Stimulated activated naive CD8-positive, alpha-beta T cell treated with anti-CD3 and anti-CD28 coated beads, Interleukin-15, Interleukin-2, amounts not matched to agents 100 U/mL and 50 U/mL, for 24 hours (primary cell): ENCODE results near the gene LARGE2.
"Not testable (repeated sequence)": the region's sequence is repeated elsewhere in the genome, so short reads cannot be mapped to it uniquely, and the experiment has no call there.

Source experiments
- ATAC-seq: fragments of 150-1000 bp; cut with Tn5 transposase; one replicate; pipeline ENCODE4 v1.10.0; 2021
- DNase-seq: peaks from one replicate; pipeline ENCODE4 v3.0.0; 2021

Gene LARGE2

DNA sequence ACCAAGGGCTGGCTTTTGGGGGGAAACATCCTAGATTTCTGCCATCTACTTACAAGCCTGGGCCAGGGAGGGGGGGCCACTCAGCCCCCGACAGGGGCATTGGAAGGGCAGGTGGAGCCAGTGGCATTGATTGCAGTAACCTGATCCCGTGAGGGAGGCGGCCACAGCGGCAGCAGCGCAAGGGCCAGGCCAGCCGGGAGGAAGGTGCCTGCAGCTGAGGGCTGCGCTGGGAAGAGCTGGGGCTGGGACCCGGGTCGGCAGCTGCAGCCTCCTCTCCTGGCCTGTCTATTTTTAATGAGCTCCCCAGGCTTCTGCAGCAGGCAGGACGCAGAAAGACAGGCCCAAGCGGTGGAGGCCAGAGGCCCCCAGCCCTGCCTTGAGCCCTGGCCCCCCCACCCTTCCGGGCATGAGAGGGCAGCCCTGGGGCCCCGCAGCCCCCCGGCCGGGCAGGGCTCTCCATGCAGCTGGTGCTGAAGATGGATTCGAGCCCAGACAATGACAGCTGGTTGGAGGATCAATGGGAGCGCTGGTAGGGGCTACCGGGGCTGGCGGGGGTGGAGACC, 26.0 kb upstream of the LARGE2 start:
- DNase-seq (no peak), ATAC-seq (no peak)

DNA sequence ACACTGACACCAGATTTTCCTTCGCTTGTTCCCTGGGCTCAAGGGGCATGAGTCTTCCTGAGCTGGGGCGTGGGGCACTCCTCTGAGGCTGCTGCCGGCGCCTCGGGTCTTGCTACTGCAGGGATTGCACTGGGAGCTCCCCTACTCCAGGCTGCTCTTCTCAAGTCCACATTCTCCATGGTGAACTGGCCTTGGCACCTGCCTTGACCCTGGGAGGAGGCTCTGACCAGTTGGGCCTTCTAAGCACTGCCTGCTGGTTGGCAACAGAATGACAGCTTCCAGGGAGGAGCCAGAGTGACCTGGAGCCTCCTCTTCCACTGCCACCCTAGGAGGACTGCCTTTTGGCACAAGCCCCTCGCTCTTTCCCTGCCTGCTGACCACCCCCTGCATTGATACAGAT, 24.9 kb upstream of the LARGE2 start:
- DNase-seq (no peak), ATAC-seq (no peak)

DNA sequence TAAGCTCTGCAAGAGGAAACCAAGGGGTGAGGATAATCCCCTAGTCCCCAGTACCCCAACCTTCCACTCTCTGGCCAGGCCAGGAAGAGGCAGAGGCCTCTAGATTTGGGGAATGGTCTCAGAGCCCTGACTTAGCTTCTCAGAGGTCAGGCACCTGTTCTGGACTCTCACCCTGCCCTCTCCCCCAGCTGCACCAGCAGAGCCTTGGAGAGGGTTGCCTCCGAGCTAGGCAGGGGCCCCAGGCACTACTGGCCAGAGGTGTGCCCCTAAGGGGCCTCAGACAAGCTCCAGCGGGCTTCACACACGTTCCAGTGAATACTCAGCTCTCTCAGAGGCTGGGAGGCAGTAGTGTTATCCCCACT, 23.4 kb upstream of the LARGE2 start:
- no peak for ATAC-seq
- DNase-seq, result no peak

DNA sequence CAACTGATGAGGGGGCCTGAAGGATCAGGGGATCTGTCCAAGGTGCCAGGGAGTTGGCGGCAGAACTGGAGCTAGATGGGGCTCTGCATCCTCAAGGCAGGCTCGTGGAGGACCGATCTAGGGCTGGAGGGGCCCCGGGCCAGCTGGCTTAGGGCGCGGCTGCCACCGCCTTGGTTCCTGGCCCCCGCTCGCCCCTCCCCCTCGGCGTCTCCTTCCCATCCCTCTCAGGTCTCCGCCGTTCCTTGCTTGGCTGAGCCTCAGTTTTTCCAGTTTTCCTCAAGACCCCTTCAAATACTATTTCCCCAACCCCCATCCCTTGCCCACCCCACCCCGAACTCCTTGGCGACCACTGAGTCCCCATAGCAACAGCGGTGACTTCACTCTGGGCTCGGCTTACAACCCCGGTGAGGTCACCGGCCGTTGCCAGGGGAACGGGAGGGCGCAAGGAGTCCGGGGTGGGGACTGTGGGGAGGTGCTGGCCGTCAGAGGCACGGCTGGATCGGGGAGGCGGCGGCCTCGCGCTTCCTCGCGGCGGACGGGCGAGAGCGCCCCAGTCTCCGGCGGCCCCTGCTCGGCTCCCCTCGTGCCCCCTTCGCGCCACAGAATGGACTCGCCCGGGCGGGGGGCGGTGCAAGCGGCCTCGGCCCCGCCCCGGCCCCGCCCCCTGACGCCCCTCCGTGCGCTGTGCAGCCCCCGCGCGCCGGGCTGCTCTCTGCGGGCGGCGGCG, 22.8 kb upstream of the LARGE2 start:
- DNase-seq (peak; percentile 81), ATAC-seq (peak; percentile 78)

DNA sequence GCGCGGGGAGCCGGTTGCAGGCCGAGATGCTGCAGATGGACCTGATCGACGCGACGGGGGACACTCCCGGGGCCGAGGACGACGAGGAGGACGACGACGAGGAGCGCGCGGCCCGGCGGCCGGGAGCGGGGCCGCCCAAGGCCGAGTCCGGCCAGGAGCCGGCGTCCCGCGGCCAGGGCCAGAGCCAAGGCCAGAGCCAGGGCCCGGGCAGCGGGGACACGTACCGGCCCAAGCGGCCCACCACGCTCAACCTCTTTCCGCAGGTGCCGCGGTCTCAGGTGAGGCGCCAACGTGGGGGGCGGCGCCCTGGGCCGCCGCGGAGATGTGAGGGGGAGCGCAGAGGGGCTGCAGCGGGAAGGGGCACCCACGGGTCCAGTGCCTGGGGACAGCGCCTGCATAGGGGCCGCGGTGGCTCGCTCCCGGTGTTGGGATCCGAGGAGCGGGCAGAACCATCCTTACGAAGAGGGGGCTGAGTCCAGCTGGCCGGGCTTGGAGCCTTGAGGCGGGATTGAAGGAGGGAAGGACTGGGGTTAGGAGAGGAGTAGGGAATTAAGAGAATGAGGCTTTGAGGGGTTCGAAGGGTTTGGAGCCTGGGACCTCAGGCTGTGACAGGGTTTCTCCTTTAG, 22.2 kb upstream of the LARGE2 start:
- ATAC-seq, DNase-seq: not testable (repeated sequence)

DNA sequence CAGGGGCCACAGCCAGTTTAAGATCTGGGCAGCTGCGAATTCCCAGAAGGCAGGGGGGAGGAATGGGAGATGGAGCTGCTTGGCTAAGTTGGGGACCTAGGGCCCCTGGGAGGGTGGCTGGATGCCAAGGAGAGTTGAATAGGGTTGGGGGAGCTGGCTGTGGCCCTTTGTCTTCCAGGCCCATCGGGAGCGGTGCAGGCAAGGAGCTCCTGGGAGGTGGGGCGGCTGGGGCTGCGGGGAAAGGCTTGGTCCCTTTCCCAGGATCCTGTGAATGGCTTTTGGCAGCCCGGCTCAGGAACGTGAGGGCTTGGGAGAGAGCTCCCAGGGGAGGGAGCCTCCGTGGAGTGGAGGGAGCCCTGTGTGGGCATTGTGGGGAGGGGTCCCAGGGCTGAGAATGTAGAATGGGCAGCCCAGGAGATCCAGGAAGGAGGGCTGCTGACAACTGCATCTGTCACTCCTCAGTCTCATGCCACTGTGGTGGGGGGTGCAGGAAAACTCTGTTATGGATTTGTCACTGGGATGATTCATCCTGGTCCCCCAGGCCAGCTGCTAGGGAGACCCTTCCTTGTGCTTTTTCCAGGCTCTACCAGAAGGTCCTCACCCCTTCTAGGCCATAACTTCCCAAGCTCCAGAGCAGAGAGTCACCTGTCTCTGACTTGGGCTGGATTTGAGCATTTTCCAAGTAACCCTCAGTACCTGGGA, 21.4 kb upstream of the LARGE2 start:
- no peak for DNase-seq
- ATAC-seq, result no peak

DNA sequence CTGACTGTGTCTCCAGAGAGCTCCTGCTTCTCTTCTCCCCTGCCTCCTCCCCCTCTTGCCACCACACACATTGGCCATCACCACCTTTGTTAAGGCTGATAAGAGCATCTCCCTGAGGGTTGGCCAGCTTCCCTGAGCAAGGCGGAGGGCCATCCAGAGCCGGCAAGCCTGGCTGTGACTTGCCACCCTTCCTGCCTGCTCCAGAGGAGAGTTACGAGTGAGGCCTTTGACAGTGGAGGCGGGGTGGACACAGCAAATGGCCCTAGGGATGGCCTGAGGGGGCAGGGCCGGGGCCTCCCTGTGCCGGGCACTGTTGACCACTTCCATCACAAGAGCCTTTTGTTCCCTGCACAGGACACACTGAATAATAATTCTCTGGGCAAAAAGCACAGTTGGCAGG, 20.8 kb upstream of the LARGE2 start:
- ATAC-seq (no peak), DNase-seq (no peak)

DNA sequence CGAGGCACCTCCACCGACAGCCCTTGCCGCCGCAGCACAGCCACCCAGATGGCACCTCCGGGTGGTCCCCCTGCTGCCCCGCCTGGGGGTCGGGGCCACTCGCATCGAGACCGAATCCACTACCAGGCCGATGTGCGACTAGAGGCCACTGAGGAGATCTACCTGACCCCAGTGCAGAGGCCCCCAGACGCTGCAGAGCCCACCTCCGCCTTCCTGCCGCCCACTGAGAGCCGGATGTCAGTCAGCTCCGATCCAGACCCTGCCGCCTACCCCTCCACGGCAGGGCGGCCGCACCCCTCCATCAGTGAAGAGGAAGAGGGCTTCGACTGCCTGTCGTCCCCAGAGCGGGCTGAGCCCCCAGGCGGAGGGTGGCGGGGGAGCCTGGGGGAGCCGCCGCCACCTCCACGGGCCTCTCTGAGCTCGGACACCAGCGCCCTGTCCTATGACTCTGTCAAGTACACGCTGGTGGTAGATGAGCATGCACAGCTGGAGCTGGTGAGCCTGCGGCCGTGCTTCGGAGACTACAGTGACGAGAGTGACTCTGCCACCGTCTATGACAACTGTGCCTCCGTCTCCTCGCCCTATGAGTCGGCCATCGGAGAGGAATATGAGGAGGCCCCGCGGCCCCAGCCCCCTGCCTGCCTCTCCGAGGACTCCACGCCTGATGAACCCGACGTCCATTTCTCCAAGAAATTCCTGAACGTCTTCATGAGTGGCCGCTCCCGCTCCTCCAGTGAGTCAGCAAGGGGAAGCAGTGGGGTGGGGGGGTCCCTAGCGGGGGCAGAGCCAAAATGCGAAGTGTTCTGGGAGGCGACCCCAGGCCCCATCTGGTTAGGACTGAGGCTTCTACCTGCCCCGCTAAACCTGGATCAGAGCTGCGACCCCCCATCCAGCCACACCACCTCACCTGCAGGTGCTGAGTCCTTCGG, 19.7 kb upstream of the LARGE2 start:
- DNase-seq (no peak), ATAC-seq (no peak)

DNA sequence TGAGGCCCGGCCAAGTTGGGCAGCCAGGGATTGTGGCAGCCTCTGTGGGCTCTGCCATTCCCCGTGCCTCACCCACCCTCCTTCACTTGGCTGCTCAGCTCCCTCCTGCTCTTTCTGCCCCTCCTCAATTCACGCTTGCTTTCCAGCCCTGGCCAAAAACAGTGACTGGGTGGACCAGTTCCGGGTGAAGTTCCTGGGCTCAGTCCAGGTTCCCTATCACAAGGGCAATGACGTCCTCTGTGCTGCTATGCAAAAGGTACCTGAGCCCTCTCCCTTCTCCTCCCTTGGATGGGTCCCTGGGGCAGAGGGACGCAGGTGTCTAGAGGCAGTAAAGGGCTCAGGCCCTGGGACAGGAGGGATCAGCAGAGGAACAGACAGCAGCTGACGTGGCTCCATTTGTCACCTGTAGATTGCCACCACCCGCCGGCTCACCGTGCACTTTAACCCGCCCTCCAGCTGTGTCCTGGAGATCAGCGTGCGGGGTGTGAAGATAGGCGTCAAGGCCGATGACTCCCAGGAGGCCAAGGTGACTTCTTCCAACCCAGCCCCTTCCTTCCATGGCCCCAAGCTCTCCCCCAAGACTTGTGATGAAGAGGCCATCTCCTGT, 18.0 kb upstream of the LARGE2 start:
- DNase-seq, result no peak
- no peak for ATAC-seq

DNA sequence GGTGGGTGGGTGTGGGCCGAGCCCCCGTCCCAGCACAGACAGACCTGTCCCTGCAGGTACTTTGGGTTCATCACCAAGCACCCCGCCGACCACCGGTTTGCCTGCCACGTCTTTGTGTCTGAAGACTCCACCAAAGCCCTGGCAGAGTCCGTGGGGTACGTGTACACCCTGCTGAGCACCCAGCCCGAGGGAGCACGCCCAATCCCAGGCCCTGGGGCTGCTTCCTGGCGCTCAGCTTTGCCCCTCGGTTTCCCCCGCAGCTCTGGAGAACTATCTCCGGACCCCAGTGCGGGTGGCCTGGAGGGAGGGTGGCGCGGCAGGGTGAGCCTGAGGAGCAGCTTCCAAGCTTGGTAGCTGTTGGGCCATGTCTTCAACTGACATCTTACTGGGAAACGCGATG, 17.4 kb upstream of the LARGE2 start:
- no peak for DNase-seq

DNA sequence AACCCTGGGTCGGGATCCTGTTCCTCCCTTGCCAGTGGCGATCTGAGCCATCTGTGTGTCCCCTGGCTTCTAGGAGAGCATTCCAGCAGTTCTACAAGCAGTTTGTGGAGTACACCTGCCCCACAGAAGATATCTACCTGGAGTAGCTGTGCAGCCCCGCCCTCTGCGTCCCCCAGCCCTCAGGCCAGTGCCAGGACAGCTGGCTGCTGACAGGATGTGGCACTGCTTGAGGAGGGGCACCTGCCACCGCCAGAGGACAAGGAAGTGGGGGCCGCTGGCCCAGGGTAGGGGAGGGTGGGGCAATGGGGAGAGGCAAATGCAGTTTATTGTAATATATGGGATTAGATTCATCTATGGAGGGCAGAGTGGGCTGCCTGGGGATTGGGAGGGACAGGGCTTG, 16.9 kb upstream of the LARGE2 start:
- DNase-seq, ATAC-seq: not testable (repeated sequence)

More for the DNA sequence above, 17.4 kb upstream of the LARGE2 start:
- no peak for ATAC-seq

DNA sequence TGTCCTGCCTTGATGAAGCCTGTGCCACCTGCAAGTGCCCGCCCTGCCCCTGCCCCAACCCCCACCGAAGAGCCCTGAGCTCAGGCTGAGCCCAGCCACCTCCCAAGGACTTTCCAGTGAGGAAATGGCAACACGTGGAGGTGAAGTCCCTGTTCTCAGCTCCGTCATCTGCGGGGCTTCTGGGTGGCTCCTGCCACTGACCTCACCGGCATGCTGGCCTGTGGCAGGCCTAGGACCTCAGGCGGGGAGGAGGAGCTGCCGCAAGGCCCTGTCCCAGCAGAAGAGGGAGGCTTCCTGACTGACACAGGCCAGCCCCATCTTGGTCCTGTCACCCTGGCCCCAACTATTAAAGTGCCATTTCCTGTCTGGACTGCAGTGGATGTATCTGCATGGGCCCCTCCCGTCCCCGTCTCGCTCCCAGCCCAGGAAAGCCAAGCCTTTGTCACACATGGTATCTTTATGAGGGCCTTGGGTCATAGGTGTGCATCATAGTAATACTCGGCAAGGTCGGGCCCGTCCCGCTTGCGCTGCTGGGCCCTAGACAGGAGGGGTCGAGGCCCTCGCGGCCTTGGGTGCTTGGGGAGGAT, 16.3 kb upstream of the LARGE2 start:
- ATAC-seq (no peak), DNase-seq (no peak)

DNA sequence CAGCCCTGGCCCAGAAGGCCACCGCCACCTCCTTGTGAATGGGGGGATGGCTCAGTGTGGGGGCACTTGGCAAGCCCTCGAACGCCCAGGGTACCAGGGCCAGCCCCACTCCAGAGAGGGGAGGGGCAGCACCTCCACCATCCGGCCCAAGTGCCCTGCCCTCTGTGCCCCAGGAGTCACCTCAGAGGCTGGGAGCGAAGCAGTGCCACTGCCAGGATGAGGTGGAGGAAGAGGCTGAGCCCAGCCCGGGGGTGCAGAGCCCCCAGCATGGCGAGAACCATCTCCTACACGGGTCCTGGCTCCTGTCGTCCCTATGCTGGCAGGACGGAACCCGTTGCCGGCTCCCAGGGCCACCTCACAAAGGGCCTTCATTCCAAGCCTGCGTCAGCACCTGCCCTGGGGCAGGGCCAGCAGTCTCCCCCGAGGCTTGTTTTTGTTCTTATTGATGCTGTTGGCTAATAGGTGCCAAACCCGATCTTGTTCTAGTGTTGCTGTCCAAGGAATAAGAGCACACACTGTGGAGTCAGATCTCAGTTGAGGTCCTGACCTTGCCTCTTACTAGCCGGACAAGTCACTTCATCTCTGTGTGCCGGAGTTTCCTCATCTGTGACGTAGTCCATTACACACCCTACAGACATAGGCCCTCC, 15.4 kb upstream of the LARGE2 start, which contains the start of gene FREY1:
Gene FREY1, minus strand, starts transcription at position 307 of the 647 bp plus-strand sequence. Its CDS starts 26 bp downstream, at position 281.
- no peak for ATAC-seq
- no peak for DNase-seq

DNA sequence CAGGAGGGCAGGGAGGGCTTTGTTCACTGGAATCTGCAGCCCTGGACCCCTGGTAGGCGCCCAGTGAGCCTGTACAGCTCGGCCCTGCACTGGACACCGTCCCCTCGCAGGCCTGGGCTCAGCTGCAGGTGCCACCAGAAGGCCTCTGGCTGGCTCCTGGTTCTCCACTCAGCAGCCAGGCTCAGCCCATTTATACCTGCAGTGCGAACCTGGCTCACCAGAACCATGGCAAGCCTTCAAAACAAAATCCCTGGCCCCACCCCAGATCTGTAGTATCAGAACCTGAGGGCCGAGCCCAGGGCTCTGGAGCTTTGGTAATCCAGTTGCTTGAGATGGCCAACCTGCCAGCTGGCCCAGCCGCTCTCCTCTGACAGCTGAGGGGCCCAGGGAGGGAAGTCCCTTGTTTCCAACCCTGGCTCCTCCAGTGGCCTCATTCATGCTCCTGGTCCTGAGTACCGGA, 14.5 kb upstream of the LARGE2 start:
- DNase-seq (no peak), ATAC-seq (no peak)

DNA sequence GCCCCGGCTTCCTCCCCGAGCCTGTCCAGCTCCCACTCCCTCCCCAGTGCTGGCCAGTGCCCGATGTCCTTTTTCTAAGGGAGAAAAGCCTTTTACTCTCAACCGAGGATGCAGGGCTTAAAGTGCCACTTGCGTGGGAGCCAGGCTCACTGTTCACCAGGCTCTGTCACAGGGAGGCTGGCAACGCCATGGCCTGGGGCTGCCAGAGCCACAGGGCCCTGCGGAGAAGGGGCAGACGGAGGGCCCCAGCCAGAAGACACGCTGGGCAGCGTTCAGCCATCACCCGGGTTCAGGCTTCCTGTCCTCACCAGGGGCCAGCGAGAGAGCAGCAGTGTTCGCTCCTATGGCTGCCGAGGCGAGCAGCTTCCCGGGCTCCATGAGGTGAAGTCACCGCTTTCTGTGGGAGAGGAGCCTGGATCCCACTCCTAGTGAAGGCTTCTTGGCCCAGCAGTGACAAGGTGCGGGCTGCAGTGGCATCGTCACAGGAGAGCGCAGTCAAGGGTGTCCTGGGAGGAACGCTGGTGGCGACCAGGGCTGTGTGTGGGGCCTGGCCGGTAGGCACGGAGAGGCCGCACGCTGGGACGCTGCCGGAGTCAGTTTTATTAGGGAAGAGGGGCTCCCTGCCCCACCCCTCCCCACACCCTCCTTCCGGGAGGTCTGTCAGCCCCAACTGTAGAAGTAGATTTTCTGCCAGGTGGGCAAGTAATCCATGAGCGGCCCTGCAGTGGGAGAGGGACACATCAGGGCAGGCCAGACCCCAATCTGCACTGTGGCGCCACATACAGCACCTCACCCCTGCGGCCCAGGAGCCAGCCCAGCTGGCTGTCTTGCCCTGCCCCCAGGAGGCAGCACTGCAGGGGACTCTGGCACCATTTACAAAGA, 12.6 kb upstream of the LARGE2 start:
- no peak for ATAC-seq
- no peak for DNase-seq

DNA sequence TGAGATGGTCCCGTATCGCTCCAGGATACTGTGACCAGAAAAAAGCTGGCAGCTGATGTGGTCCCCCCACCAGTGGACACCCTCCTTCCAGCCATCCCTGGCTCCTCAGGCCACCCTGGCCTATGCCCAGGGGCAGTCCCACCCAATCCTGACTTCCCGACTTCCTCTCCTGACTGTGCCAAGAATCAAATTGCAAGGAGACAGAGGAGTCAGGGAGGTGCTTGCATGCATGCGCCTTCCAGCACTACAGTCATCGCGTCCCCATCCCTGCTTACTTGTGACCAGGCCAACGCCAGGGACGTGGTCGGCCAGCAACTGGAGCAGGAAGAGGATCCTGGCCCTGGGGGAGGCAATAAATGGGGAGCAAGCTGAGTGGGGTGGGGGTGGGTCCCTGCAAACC, 11.8 kb upstream of the LARGE2 start:
- ATAC-seq, result no peak
- DNase-seq, result no peak

DNA sequence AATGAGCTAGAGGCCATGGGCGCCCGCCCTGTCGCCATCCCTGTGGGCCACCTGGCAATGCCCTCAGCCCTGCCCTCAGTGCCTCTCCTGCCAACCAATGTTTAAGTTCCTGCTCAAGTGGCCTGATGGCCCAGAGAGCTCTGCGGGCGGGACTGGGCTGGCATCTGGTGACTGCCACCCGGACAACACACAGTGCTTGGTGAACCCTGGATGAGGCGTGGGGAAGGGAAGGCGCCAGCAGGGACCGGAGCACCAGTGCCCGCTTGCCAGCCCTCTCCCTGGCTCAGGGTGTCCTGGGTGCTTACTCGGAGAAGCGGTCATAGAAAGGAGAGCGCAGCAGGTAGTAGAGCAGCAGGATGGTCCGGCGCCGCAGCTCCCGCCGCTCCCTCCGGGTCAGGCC, 8.9 kb upstream of the LARGE2 start:
- DNase-seq (no peak), ATAC-seq (no peak)

DNA sequence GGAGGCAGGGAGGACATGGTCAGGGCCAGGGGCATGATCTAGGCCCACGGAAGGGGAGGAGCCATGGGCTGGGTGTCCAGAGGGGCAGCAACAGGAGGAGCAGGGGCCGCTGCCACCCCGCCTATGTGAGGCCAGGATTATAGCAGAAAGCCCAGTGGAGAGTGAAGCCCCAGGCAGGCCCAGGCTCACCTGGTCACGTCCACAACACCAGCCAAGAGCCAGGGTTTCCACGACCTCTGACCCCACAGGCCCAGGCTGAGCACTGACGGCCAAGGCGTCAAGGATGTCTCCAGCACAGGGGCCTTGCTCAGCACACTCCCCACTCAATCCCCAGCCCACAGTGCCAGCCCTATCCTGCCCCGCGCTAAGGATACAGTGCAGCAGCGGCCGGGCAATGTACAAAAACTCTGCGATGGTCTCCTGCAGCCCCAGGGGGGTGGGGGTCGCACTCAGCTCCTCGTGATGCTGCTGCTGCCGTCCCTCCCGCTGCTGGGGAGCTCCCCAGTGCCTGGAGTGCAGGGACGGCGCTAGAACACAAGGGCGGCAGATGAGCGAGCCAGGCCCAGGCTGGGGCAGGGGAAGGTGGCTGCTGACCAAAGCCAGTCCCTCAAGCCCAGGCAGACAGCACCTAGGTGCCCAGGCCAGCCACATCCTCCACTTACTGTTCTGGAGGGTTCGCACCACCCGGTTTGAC, 8.4 kb upstream of the LARGE2 start:
- ATAC-seq (no peak), DNase-seq (no peak)

DNA sequence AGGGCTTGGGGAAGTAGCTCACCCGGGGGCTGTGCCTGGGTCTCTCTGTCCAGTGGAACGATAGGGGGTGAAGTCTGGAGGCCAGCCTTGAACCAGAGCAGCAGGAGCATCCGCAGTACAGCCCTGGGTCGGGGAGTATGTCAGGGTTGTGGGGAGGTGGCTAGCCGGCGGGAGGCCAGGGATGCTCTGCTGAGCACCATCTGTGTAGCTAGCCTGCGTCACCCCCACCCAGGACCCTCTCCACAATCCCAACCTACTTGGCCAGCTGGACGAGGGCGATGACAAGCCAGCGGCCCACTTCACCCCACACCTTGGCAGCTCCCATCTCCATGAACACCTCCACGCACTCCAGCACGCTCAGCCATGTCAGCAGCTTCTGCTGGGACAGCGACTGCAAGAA, 7.0 kb upstream of the LARGE2 start:
- ATAC-seq (no peak), DNase-seq (no peak)
